HepG2 (cell line): ENCODE results near the gene NFE2L2. TPM values are rescaled to one million over a fixed set of nuclear protein-coding genes. Genes with fewer than 3 reads are reported as not detected.

Experiments used
- AHDC1 ChIP-seq: sonication (generic); formaldehyde crosslinking; IDR thresholded peaks from 2 replicates; pipeline ENCODE4 v1.5.1; 2020; ENCODE audit warnings: mild to moderate bottlenecking, missing genetic modification reagents, borderline replicate concordance
- ATF7-NPFF ChIP-seq: sonication (generic); formaldehyde crosslinking; IDR thresholded peaks from 2 replicates; pipeline ENCODE4 v1.8.1; 2023; ENCODE audit warnings: mild to moderate bottlenecking, low read depth, missing genetic modification reagents, moderate library complexity
- CENPT ChIP-seq: sonication (generic); formaldehyde crosslinking; IDR thresholded peaks from 2 replicates; pipeline ENCODE4 v1.8.0; 2022; ENCODE audit warnings: low read depth, mild to moderate bottlenecking, moderate library complexity, missing genetic modification reagents
- CHCHD3 ChIP-seq: sonication (generic); formaldehyde crosslinking; IDR thresholded peaks from 2 replicates; pipeline ENCODE4 v1.8.0; 2022; ENCODE audit warnings: mild to moderate bottlenecking, missing genetic modification reagents, moderate library complexity
- DPF2 ChIP-seq: sonication (generic); formaldehyde crosslinking; IDR thresholded peaks from 2 replicates; pipeline ENCODE4 v1.4.0; 2020; ENCODE audit warnings: mild to moderate bottlenecking, low read depth, missing genetic modification reagents, borderline replicate concordance
- FOXP1 ChIP-seq, 2 experiments: fragments of 450-650 bp in 1 of 2; IDR thresholded peaks; 2 replicates each; pipeline ENCODE4 v1.6.1; 2017 to 2018; ENCODE audit warnings: antibody characterized with exemption in 1 of 2
- GATA4 ChIP-seq: sonication (generic); IDR thresholded peaks from 2 replicates; pipeline ENCODE4 v1.6.1; 2016; ENCODE audit warnings: antibody characterized with exemption, low read depth, borderline replicate concordance
- GATAD2A ChIP-seq: IDR thresholded peaks from 2 replicates; pipeline ENCODE4 v1.6.1; 2016
- ISX ChIP-seq: sonication (generic); formaldehyde crosslinking; conservative IDR thresholded peaks from 2 replicates; pipeline ENCODE4 v1.5.0; 2020; ENCODE audit warnings: missing genetic modification reagents
- KLF11 ChIP-seq: IDR thresholded peaks from 2 replicates; pipeline ENCODE4 v1.6.1; 2016; ENCODE audit warnings: missing compliant biosample characterization
- MXI1 ChIP-seq: IDR thresholded peaks from 3 replicates; pipeline ENCODE4 v1.6.1; 2012; ENCODE audit warnings: low read depth, low read length, inconsistent platforms, borderline replicate concordance
- PAF1 ChIP-seq: IDR thresholded peaks from 2 replicates; pipeline ENCODE4 v1.6.1; 2016; ENCODE audit warnings: missing genetic modification reagents, missing compliant biosample characterization
- RFX1 ChIP-seq: fragments of 450-650 bp; IDR thresholded peaks from 2 replicates; pipeline ENCODE4 v1.6.1; 2017
- SMAD3 ChIP-seq: sonication (generic); formaldehyde crosslinking; IDR thresholded peaks from 2 replicates; pipeline ENCODE4 v1.4.0; 2020; ENCODE audit warnings: missing genetic modification reagents
- SYNCRIP ChIP-seq: fragments of 200-400 bp; formaldehyde crosslinking; IDR thresholded peaks from 2 replicates; pipeline ENCODE4 v1.6.1; 2018; ENCODE audit warnings: mild to moderate bottlenecking, low read depth, low read length; ENCODE audit not compliant: insufficient read depth
- TFAP4 ChIP-seq: sonication (generic); IDR thresholded peaks from 2 replicates; pipeline ENCODE4 v1.6.1; 2016; ENCODE audit warnings: low read depth, borderline replicate concordance
- ZNF510 ChIP-seq: sonication (generic); formaldehyde crosslinking; IDR thresholded peaks from 2 replicates; pipeline ENCODE4 v1.4.0; 2020; ENCODE audit warnings: low read depth, mild to moderate bottlenecking, missing genetic modification reagents
- ZNF772 ChIP-seq: sonication (generic); formaldehyde crosslinking; IDR thresholded peaks from 2 replicates; pipeline ENCODE4 v1.5.0; 2020; ENCODE audit warnings: mild to moderate bottlenecking, missing genetic modification reagents
- polyA plus RNA-seq, 8 experiments: library from polyadenylated mRNA; depleted of rRNA in 3 of 8; stranded (reverse) in 7 of 8; unstranded in 1 of 8; fragments of >200 nt; fragmentation: Illumina TruSeq in 4 of 8; extraction: Trizol in 4 of 8; gene quantifications; 2 replicates each; pipeline versions ENCODE4 v1.2.1 to v1.2.3, GENCODE V29; 2011 to 2016; ENCODE audit warnings: low read depth in 4 of 8, missing spikeins in 1 of 8, mixed read lengths in 1 of 8; ENCODE audit not compliant: insufficient read depth in 1 of 8
- total RNA-seq, 5 experiments: library from RNA; depleted of rRNA; stranded (reverse); fragments of >200 nt; fragmentation: Illumina TruSeq; extraction: Trizol; gene quantifications; 2 replicates each; pipeline ENCODE4 v1.2.3, GENCODE V29; 2016; ENCODE audit warnings: low read depth in 1 of 5
- TF ChIP-seq, protein P1 (sequence below), 2 experiments: fragments of 450-650 bp in 1 of 2; sonication (generic) in 1 of 2; formaldehyde crosslinking; IDR thresholded peaks; 2 replicates each; pipeline versions ENCODE4 v1.5.0 to v1.8.0; 2020 to 2022; ENCODE audit warnings: mild to moderate bottlenecking in 1 of 2, missing genetic modification reagents in 1 of 2
- TF ChIP-seq, protein P2 (sequence below): sonication (generic); formaldehyde crosslinking; conservative IDR thresholded peaks from 2 replicates; pipeline ENCODE4 v1.4.0; 2020; ENCODE audit warnings: mild to moderate bottlenecking, missing genetic modification reagents, moderate library complexity

NFE2L2 gene
- total and polyA plus RNA-seq, 2 of the 13 experiments (the other 11 are each of a cell fraction or from before 2014, with no cell fraction given), result 84.6 to 215 TPM

DNA sequence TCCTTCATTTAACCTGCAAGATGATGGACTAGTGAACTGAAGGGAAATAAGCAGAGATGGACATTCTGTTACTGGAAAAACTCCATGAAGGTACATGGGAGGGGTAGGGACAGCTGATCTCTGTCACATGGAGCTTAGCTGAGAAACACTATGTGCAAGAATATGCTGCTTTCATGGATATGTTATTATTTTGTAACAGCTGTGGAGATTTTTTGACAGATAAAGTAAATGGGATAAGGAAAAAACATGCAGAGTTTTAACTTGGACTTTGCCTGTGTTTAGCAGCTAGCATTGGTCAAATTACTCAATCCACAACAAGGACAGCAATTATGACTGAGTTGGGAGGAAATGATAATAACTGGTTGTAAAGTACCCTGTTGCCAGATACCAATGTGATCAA, 80.7 kb downstream of the NFE2L2 start (continued):
- TF ChIP-seq ATF7-NPFF (CRISPR knock-in tag) (no peak), SYNCRIP (no peak), KLF11 (no peak), GATA4 (no peak), TFAP4 (peak; percentile 84), GATAD2A (CRISPR knock-in tag) (peak; percentile 77), ZNF772 (CRISPR knock-in tag) (no peak), RFX1 (no peak), ZNF510 (no peak), CENPT (CRISPR knock-in tag) (no peak), SMAD3 (0 out of 2 replicates have a peak, but pooled peaks have one; percentile 28), PAF1 (no peak), FOXP1 (IDR thresholded peaks at IDR 0.05) (no peak), FOXP1 (CRISPR knock-in tag; IDR thresholded peaks at IDR 0.05) (peak; percentile 50; the same call in 1 of the 2 replicates), CHCHD3 (CRISPR knock-in tag) (no peak), AHDC1 (peak; percentile 29; the same call in 1 of the 2 replicates), MXI1 (0 out of 3 replicates have a peak, but pooled peaks have one; percentile 18), DPF2 (0 out of 2 replicates have a peak, but pooled peaks have one; percentile 16), ISX (CRISPR knock-in tag) (no peak)
- TF ChIP-seq, protein P1, sequence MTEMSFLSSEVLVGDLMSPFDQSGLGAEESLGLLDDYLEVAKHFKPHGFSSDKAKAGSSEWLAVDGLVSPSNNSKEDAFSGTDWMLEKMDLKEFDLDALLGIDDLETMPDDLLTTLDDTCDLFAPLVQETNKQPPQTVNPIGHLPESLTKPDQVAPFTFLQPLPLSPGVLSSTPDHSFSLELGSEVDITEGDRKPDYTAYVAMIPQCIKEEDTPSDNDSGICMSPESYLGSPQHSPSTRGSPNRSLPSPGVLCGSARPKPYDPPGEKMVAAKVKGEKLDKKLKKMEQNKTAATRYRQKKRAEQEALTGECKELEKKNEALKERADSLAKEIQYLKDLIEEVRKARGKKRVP (CRISPR knock-in tag; IDR thresholded peaks at IDR 0.05), result 0 out of 4 replicates have a peak, but pooled peaks of 1 of the 2 experiments have one; percentile 9
- TF ChIP-seq, protein P2, sequence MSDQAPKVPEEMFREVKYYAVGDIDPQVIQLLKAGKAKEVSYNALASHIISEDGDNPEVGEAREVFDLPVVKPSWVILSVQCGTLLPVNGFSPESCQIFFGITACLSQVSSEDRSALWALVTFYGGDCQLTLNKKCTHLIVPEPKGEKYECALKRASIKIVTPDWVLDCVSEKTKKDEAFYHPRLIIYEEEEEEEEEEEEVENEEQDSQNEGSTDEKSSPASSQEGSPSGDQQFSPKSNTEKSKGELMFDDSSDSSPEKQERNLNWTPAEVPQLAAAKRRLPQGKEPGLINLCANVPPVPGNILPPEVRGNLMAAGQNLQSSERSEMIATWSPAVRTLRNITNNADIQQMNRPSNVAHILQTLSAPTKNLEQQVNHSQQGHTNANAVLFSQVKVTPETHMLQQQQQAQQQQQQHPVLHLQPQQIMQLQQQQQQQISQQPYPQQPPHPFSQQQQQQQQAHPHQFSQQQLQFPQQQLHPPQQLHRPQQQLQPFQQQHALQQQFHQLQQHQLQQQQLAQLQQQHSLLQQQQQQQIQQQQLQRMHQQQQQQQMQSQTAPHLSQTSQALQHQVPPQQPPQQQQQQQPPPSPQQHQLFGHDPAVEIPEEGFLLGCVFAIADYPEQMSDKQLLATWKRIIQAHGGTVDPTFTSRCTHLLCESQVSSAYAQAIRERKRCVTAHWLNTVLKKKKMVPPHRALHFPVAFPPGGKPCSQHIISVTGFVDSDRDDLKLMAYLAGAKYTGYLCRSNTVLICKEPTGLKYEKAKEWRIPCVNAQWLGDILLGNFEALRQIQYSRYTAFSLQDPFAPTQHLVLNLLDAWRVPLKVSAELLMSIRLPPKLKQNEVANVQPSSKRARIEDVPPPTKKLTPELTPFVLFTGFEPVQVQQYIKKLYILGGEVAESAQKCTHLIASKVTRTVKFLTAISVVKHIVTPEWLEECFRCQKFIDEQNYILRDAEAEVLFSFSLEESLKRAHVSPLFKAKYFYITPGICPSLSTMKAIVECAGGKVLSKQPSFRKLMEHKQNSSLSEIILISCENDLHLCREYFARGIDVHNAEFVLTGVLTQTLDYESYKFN, result peak; percentile 54
